Psoas muscle (tissue), 8 donors: ENCODE data around the gene ZNF48. TPM values are rescaled to one million over a fixed set of nuclear protein-coding genes. Genes with fewer than 3 reads are reported as not detected.

Experiments
- ATAC-seq, 4 donors: fragments of 200-7000 bp; cut with Tn5 transposase; one replicate each; pipeline ENCODE4 v1.9.1; 2020; ENCODE audit warnings: moderate library complexity in 3 of 4, mild to moderate bottlenecking in 2 of 4
- DNase-seq, 2 donors: peaks; one replicate each; pipeline ENCODE4 v3.0.0-alpha.2; 2020
- H3K27ac ChIP-seq: fragments of 200-600 bp; one replicate; pipeline ENCODE4 v1.8.0; 2022
- H3K27me3 ChIP-seq, 3 donors: fragments of 200-600 bp in 1 of 3; one replicate each; pipeline versions ENCODE4 v1.6.1 to v1.8.0; 2013 to 2022; ENCODE audit warnings: low read length in 2 of 3, mild to moderate bottlenecking in 2 of 3, moderate library complexity in 1 of 3; ENCODE audit not compliant: insufficient read depth in 3 of 3
- H3K36me3 ChIP-seq, 2 donors: fragments of 200-600 bp in 1 of 2; one replicate each; pipeline versions ENCODE4 v1.6.1 to v1.8.0; 2013 to 2022; ENCODE audit warnings: low read depth in 1 of 2, mild to moderate bottlenecking in 1 of 2, moderate library complexity in 1 of 2; ENCODE audit not compliant: insufficient read depth in 1 of 2
- H3K4me1 ChIP-seq: fragments of 200-600 bp; one replicate; pipeline ENCODE4 v1.8.0; 2022
- H3K4me3 ChIP-seq: fragments of 200-600 bp; one replicate; pipeline ENCODE4 v1.8.0; 2022; ENCODE audit warnings: mild to moderate bottlenecking
- H3K9me3 ChIP-seq: fragments of 200-600 bp; one replicate; pipeline ENCODE4 v1.8.0; 2022
- WGBS, 3 donors: extraction: QIAGEN DNeasy Blood & Tissue Kit; methylation state at CpG; one replicate each; pipeline versions ENCODE4 v1.1.6 to v1.1.7; 2013; 5-methylcytosine and 5-hydroxymethylcytosine counted together
- intact Hi-C, 2 donors: fragments of 100-400 bp; cut with DNase I; formaldehyde crosslinking; loops; one replicate each; pipeline versions ENCODE4 v1.11.0 to v1.14.2; 2022
- polyA plus RNA-seq, 3 donors: library from polyadenylated mRNA; stranded (reverse); fragments of 200-250 nt; gene quantifications; one replicate each; pipeline ENCODE4 v1.2.3, GENCODE V29; 2013
- total RNA-seq, 4 donors: library from RNA; stranded (reverse); fragmentation: NEBNext Ultra II Directional in 2 of 4; extraction: Animal tissue kit (Norgen Biotek cat#: 25700) in 2 of 4; gene quantifications; one replicate each; pipeline versions ENCODE4 v1.2.1 to v1.2.4, GENCODE V29; 2021 to 2023
- TF ChIP-seq, protein P1 (sequence below): fragments of 200-600 bp; IDR thresholded peaks from one replicate; pipeline ENCODE4 v1.8.0; 2022; ENCODE audit warnings: antibody characterized with exemption
- donor health status: healthy with polysubstance abuse.
- donor health status: DM: no; HTN: no; CAD: no; lungs with moderate emphysema.
- donor health status: Bipolar disorder and iron deficiency.
- donor health status: healthy.
- donor health status: DM: yes; HTN: yes; CAD: no.
- donor health status: DM: no; HTN: no; CAD: no.
- donor health status: DM: no; HTN: no; CAD: no.
- donor health status: DM: yes; HTN: yes; CAD: no.

ZNF48 gene
- total and polyA plus RNA-seq, 7 donors: 2.3 to 7.8 (median 5.2) TPM

DNA sequence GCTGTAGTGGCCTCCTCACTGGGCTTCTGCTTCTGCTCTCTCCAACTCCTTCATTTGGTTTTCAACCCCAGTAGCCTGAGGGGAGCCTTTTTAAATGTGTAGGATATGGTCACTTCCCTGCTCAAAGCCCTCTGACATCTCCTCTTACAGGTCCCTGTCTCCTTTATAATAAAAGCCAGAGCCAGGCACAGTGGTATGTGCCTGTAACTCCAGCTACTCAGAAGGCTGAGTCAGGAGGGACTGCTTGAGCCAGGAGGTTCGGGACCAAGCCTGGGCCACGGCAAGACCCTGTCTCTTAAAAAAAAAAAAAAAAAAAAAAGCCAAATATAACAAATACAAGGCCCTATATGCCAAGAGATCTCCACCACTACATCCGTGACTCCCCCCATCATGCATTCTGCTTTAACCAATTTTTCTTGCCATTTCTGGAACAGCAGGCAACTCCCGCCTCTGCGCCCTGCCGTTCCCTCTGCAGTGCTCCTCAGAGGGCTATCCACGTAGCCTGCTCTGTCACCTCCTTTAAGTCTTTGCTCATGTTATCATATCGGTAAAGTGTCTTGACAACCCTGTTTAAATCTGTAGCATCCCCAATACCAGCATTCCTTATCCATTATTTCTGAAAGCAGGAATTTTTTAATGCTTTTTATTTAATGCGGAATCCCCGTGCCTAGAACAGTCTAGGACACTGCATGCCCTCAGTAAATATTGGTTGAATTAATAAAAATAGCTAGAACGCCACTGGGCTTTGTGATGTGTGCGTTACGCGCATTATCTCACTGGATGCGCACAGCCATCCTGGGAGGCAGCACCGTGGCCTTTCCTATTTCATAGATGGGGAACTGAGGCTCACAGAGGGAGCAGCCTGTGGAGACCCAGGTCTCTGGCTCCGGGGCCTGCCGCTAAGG, 21.7 kb downstream of the ZNF48 start:
- intact Hi-C loops: no loop called here
- no peak for ATAC-seq
- no peaks in the 10 kb centered on the region for H3K27me3 ChIP-seq

DNA sequence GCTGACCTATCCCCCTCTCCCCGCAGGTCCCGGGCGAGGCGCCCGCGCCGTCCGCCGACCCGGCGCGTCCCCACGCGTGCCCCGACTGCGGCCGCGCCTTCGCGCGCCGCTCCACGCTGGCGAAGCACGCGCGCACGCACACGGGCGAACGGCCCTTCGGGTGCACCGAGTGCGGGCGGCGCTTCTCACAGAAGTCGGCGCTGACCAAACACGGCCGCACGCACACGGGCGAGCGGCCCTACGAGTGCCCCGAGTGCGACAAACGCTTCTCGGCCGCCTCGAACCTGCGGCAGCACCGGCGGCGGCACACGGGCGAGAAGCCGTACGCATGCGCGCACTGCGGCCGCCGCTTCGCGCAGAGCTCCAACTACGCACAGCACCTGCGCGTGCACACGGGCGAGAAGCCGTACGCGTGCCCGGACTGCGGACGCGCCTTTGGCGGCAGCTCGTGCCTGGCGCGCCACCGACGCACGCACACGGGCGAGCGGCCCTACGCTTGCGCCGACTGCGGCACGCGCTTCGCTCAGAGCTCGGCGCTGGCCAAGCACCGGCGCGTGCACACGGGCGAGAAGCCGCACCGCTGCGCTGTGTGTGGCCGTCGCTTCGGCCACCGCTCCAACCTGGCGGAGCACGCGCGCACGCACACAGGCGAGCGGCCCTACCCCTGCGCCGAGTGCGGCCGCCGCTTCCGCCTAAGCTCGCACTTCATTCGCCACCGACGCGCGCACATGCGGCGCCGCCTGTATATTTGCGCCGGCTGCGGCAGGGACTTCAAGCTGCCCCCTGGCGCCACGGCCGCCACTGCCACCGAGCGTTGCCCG, 22.5 kb downstream of the ZNF48 start:
- intact Hi-C loops: no loop called here
- DNase-seq (peak; percentile 88 to 94), ATAC-seq (peak; percentile 92 to 94 (median 93))
- Histone ChIP-seq H3K27me3 (no peaks in the 10 kb centered on the region), H3K9me3 (no peaks in the 10 kb centered on the region), H3K36me3 (peaks cover 5 to 34% of the 10 kb centered on the region in 2 donors), H3K4me3 (peak overlapping the region; percentile 72), H3K4me1 (no peaks in the 10 kb centered on the region), H3K27ac (peak overlapping the region; percentile 82)
- TF ChIP-seq, protein P1, sequence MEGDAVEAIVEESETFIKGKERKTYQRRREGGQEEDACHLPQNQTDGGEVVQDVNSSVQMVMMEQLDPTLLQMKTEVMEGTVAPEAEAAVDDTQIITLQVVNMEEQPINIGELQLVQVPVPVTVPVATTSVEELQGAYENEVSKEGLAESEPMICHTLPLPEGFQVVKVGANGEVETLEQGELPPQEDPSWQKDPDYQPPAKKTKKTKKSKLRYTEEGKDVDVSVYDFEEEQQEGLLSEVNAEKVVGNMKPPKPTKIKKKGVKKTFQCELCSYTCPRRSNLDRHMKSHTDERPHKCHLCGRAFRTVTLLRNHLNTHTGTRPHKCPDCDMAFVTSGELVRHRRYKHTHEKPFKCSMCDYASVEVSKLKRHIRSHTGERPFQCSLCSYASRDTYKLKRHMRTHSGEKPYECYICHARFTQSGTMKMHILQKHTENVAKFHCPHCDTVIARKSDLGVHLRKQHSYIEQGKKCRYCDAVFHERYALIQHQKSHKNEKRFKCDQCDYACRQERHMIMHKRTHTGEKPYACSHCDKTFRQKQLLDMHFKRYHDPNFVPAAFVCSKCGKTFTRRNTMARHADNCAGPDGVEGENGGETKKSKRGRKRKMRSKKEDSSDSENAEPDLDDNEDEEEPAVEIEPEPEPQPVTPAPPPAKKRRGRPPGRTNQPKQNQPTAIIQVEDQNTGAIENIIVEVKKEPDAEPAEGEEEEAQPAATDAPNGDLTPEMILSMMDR: peak; percentile 31
- WGBS, 3 donors: 1 to 2% (median 1%) methylated on average over 107 to 140 of the region's 140 CpGs

More for the DNA sequence above, 21.7 kb downstream of the ZNF48 start:
- 62 to 67% (median 63%) methylated on average over 18 of the region's 18 CpGs for whole genome bisulfite sequencing, 3 donors
- peak overlapping the region; percentile 82 for H3K27ac ChIP-seq
- H3K36me3 ChIP-seq: peaks cover 2 to 33% of the 10 kb centered on the region in 2 donors
- peak overlapping the region; percentile 72 for H3K4me3 ChIP-seq
- H3K4me1 ChIP-seq: no peaks in the 10 kb centered on the region
- no peaks in the 10 kb centered on the region for H3K9me3 ChIP-seq
- no peak for DNase-seq
- TF ChIP-seq, protein P1: no peak

- Histone ChIP-seq H3K9me3 (no peaks in the 10 kb centered on the region), H3K27ac (peak overlapping the region; percentile 82), H3K27me3 (no peaks in the 10 kb centered on the region), H3K4me1 (no peaks in the 10 kb centered on the region), H3K36me3 (peaks cover 3 to 34% of the 10 kb centered on the region in 2 donors), H3K4me3 (peak overlapping the region; percentile 72)
- 61 to 66% (median 62%) methylated on average over 30 to 31 of the region's 31 CpGs for whole genome bisulfite sequencing, 3 donors
- DNase-seq (no peak), ATAC-seq (no peak)
- TF ChIP-seq, protein P1: no peak
- intact Hi-C loops: no loop called here
Measured at GRCh38 chr16:30418350-30419181, 23.3 kb downstream of the ZNF48 start.

- TF ChIP-seq, protein P1: no peak
- ATAC-seq (no peak), DNase-seq (no peak)
- Histone ChIP-seq H3K4me1 (no peaks in the 10 kb centered on the region), H3K27ac (no peak overlapping the region), H3K27me3 (no peaks in the 10 kb centered on the region), H3K9me3 (no peaks in the 10 kb centered on the region), H3K4me3 (no peak overlapping the region), H3K36me3 (peaks cover 7 to 37% of the 10 kb centered on the region in 2 donors)
- WGBS, 3 donors: 72 to 77% (median 74%) methylated on average over 5 of the region's 5 CpGs
- intact Hi-C loops: no loop called here
Measured at GRCh38 chr16:30421010-30421409, 25.8 kb downstream of the ZNF48 start.
